ENCODE results near the gene ANAPC15. TPM values are rescaled to one million over a fixed set of nuclear protein-coding genes. Genes with fewer than 3 reads are reported as not detected.

ANAPC15 gene
- polyA plus RNA-seq, 1 of the 3 experiments (the other 2 are of a cell fraction), result 92.3 TPM

DNA sequence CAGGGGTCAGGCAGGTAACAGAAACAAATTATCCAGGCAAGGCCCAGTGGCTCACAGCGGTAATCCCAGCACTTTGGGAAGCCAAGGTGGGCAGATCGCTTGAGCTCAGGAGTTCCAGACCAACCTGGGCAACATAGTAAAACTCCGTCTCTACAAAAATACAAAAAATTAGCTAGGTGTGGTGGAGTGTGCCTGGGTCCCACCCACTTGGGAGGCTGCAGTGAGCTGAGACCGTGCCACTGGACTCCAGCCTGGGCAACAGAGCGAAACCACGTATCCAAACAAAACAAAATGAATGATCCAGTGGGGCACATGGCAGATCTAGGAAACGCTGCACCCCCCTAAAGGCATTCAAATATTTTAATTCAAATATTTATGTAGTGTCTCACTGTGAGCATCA, 42.0 kb downstream of the ANAPC15 start:
- Histone ChIP-seq H3K27me3 (ENCODE audit: insufficient read depth) (no peaks in the 10 kb centered on the region), H3F3A (replicated peaks; ENCODE audit: insufficient read depth) (peaks cover 39% of the 10 kb centered on the region), H3K9me2 (no peaks in the 10 kb centered on the region), H3K79me2 (ENCODE audit: insufficient read depth) (peaks cover 96% of the 10 kb centered on the region), H3K4me2 (peak overlapping the region; percentile 53), H3K27ac (ENCODE audit: low read depth in 2 of 2, low read length in 1 of 2) (peak overlapping the region in 1 of 2 experiments; percentile 82; a peak in 2 of 4 replicates), H2AFZ (ENCODE audit: low read depth) (0 out of 2 replicates have a peak overlapping the region, but pooled peaks have one; percentile 45), H4K20me1 (ENCODE audit: insufficient read depth) (no peaks in the 10 kb centered on the region), H3K9ac (peak overlapping the region; percentile 53; the same call in 1 of the 2 replicates), H3K4me3 (ENCODE audit: low read depth in 2 of 2, low read length in 1 of 2) (0 out of 4 replicates have a peak overlapping the region, but pooled peaks of 1 of the 2 experiments have one; percentile 4), H3K36me3 (replicated peaks in 1 of 2; ENCODE audit: control insufficient read depth in 1 of 2, insufficient read depth in 2 of 2, low read length in 1 of 2) (peaks cover 3 to 4% of the 10 kb centered on the region in 2 experiments), H3K9me3 (no peaks in the 10 kb centered on the region), H3K4me1 (ENCODE audit: control insufficient read depth in 1 of 2, insufficient read depth in 2 of 2, low read depth in 1 of 2, low read length in 1 of 2) (peaks cover 21 to 52% of the 10 kb centered on the region in 2 experiments)
- no peak for DNase-seq
- TF ChIP-seq EP300 (IDR thresholded peaks at IDR 0.05; ENCODE audit: borderline replicate concordance in 1 of 2, low read depth in 1 of 2, low read length in 1 of 2) (no peak), FOSL2 (IDR thresholded peaks at IDR 0.05; ENCODE audit: borderline replicate concordance, low read depth) (no peak), YY1 (IDR thresholded peaks at IDR 0.05; ENCODE audit: low read depth) (no peak), SIN3A (IDR thresholded peaks at IDR 0.05; ENCODE audit: borderline replicate concordance, low read depth, low read length) (no peak), GATA2 (CRISPR knock-in tag; IDR thresholded peaks at IDR 0.05) (no peak), JUND (IDR thresholded peaks at IDR 0.05) (no peak), ELF1 (IDR thresholded peaks at IDR 0.05) (no peak), RAD21 (IDR thresholded peaks at IDR 0.05; ENCODE audit: low read length) (no peak), RXRA (IDR thresholded peaks at IDR 0.05; ENCODE audit: borderline replicate concordance, low read depth) (no peak), MXI1 (IDR thresholded peaks at IDR 0.05; ENCODE audit: low read depth, low read length) (no peak), TAF1 (IDR thresholded peaks at IDR 0.05; ENCODE audit: borderline replicate concordance, low read depth, low read length) (no peak), GABPA (IDR thresholded peaks at IDR 0.05; ENCODE audit: low read depth) (no peak), NFIC (IDR thresholded peaks at IDR 0.05; ENCODE audit: borderline replicate concordance) (no peak), SMC3 (IDR thresholded peaks at IDR 0.05; ENCODE audit: low read depth, low read length) (no peak), TEAD4 (IDR thresholded peaks at IDR 0.05; ENCODE audit: borderline replicate concordance, insufficient read depth) (no peak), FOXJ3 (CRISPR knock-in tag; IDR thresholded peaks at IDR 0.05) (no peak)
- TF ChIP-seq, protein P1, sequence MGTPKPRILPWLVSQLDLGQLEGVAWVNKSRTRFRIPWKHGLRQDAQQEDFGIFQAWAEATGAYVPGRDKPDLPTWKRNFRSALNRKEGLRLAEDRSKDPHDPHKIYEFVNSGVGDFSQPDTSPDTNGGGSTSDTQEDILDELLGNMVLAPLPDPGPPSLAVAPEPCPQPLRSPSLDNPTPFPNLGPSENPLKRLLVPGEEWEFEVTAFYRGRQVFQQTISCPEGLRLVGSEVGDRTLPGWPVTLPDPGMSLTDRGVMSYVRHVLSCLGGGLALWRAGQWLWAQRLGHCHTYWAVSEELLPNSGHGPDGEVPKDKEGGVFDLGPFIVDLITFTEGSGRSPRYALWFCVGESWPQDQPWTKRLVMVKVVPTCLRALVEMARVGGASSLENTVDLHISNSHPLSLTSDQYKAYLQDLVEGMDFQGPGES (IDR thresholded peaks at IDR 0.05; ENCODE audit: low read depth, low read length), result no peak
- TF ChIP-seq, protein P2, sequence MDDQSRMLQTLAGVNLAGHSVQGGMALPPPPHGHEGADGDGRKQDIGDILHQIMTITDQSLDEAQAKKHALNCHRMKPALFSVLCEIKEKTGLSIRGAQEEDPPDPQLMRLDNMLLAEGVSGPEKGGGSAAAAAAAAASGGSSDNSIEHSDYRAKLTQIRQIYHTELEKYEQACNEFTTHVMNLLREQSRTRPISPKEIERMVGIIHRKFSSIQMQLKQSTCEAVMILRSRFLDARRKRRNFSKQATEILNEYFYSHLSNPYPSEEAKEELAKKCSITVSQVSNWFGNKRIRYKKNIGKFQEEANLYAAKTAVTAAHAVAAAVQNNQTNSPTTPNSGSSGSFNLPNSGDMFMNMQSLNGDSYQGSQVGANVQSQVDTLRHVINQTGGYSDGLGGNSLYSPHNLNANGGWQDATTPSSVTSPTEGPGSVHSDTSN (IDR thresholded peaks at IDR 0.05), result no peak
- TF ChIP-seq, protein P3, sequence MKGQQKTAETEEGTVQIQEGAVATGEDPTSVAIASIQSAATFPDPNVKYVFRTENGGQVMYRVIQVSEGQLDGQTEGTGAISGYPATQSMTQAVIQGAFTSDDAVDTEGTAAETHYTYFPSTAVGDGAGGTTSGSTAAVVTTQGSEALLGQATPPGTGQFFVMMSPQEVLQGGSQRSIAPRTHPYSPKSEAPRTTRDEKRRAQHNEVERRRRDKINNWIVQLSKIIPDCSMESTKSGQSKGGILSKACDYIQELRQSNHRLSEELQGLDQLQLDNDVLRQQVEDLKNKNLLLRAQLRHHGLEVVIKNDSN (IDR thresholded peaks at IDR 0.05; ENCODE audit: borderline replicate concordance, low read depth), result no peak
- TF ChIP-seq, protein P4, sequence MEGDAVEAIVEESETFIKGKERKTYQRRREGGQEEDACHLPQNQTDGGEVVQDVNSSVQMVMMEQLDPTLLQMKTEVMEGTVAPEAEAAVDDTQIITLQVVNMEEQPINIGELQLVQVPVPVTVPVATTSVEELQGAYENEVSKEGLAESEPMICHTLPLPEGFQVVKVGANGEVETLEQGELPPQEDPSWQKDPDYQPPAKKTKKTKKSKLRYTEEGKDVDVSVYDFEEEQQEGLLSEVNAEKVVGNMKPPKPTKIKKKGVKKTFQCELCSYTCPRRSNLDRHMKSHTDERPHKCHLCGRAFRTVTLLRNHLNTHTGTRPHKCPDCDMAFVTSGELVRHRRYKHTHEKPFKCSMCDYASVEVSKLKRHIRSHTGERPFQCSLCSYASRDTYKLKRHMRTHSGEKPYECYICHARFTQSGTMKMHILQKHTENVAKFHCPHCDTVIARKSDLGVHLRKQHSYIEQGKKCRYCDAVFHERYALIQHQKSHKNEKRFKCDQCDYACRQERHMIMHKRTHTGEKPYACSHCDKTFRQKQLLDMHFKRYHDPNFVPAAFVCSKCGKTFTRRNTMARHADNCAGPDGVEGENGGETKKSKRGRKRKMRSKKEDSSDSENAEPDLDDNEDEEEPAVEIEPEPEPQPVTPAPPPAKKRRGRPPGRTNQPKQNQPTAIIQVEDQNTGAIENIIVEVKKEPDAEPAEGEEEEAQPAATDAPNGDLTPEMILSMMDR (IDR thresholded peaks at IDR 0.05), result no peak
- CTCF ChIA-PET, result interaction anchor here (0.9 to 1.4 kb wide), 2 partner anchors 8 to 45 kb away, joined by 3 read pairs; no protein-coding TSS in a partner anchor
- POLR2A ChIA-PET, result no interaction called here
- WGBS (ENCODE audit: low lambda C conversion rate), result 85% methylated on average over 7 of the region's 7 CpGs
